CD4-positive, alpha-beta T cell (primary cell): ENCODE measurements around the gene ALS2CL. TPM values are rescaled to one million over a fixed set of nuclear protein-coding genes. Genes with fewer than 3 reads are reported as not detected.

Source experiments
- ATAC-seq: fragments of 200-7000 bp; cut with Tn5 transposase; one replicate; pipeline ENCODE4 v1.10.0; 2022; ENCODE audit warnings: mild to moderate bottlenecking; ENCODE audit not compliant: poor library complexity
- CTCF ChIA-PET: fragments of 350-600 bp; sonication (Branson Sonifier 250); formaldehyde crosslinking; loops from one replicate; lab custom pipeline; 2021; ENCODE audit warnings: antibody characterized with exemption, inconsistent platforms; lab: Charles Lee
- POLR2A ChIA-PET: fragments of 350-600 bp; sonication (Branson Sonifier 250); formaldehyde crosslinking; loops from one replicate; lab custom pipeline; 2021; ENCODE audit warnings: antibody characterized with exemption, inconsistent platforms; lab: Charles Lee
- DNase-seq, 14 experiments: peaks; one replicate each; pipeline ENCODE4 v3.0.0-alpha.2; 2013 to 2020; ENCODE audit warnings: mixed read lengths in 2 of 14
- H3K27ac ChIP-seq, 2 donors: one replicate each; pipeline versions ENCODE4 v1.5.1 to v1.7.0; 2013; ENCODE audit warnings: low read length in 2 of 2, low read depth in 1 of 2, mild to moderate bottlenecking in 1 of 2
- H3K27me3 ChIP-seq, 2 experiments: 1 replicate in 1 of 2; 2 replicates in 1 of 2; pipeline versions ENCODE4 v1.6.1 to v1.7.0; 2013; ENCODE audit warnings: low read length in 2 of 2, control low read depth in 1 of 2, mild to moderate bottlenecking in 1 of 2, moderate library complexity in 1 of 2; ENCODE audit not compliant: insufficient read depth in 2 of 2, control insufficient read depth in 1 of 2
- H3K36me3 ChIP-seq: one replicate; pipeline ENCODE4 v1.6.1; 2013; ENCODE audit warnings: low read length, control low read depth; ENCODE audit not compliant: insufficient read depth
- H3K4me1 ChIP-seq: one replicate; pipeline ENCODE4 v1.6.1; 2013; ENCODE audit warnings: low read length, control low read depth; ENCODE audit not compliant: insufficient read depth
- H3K4me3 ChIP-seq: one replicate; pipeline ENCODE4 v1.5.1; 2013; ENCODE audit warnings: mild to moderate bottlenecking, low read length, moderate library complexity
- H3K9me3 ChIP-seq, 2 experiments: 1 replicate in 1 of 2; 2 replicates in 1 of 2; pipeline versions ENCODE4 v1.6.1 to v1.7.0; 2013; ENCODE audit warnings: low read length in 2 of 2, mild to moderate bottlenecking in 2 of 2, control low read depth in 1 of 2, moderate library complexity in 1 of 2; ENCODE audit not compliant: control insufficient read depth in 1 of 2, insufficient read depth in 1 of 2
- H3K27ac Mint-ChIP-seq: one replicate; pipeline ENCODE4 v1.8.0; 2020; ENCODE audit warnings: mixed read lengths
- H3K27me3 Mint-ChIP-seq: one replicate; pipeline ENCODE4 v1.8.0; 2021; ENCODE audit warnings: mixed read lengths
- H3K36me3 Mint-ChIP-seq: one replicate; pipeline ENCODE4 v1.8.0; 2021; ENCODE audit warnings: low read depth, mixed read lengths
- H3K4me1 Mint-ChIP-seq: one replicate; pipeline ENCODE4 v1.8.0; 2021; ENCODE audit warnings: low read depth, mixed read lengths
- H3K4me3 Mint-ChIP-seq: one replicate; pipeline ENCODE4 v1.8.0; 2020; ENCODE audit warnings: mild to moderate bottlenecking, mixed read lengths
- H3K9me3 Mint-ChIP-seq: one replicate; pipeline ENCODE4 v1.8.0; 2020; ENCODE audit warnings: mixed read lengths
- intact Hi-C, 2 experiments: fragments of 100-400 bp; cut with DNase I in 1 of 2; cut with micrococcal nuclease in 1 of 2; formaldehyde crosslinking; loops; one replicate each; pipeline versions ENCODE4 v1.15.1 to v1.9.0; 2023 to 2025; cut with DNase I, micrococcal nuclease
- total RNA-seq, 174 experiments: library from RNA in 2 of 174; stranded (reverse) in 2 of 174; gene quantifications; one replicate each; pipeline ENCODE4 v1.2.3 and lab custom pipeline; 2021 to 2026
- TF ChIP-seq, protein P1 (sequence below): fragments of 200-600 bp; IDR thresholded peaks from one replicate; pipeline ENCODE4 v1.8.0; 2022; ENCODE audit warnings: antibody characterized with exemption, mild to moderate bottlenecking

Gene ALS2CL
- total RNA-seq, 2 experiments from 2014 or later: 45.8 to 47.6 TPM

DNA sequence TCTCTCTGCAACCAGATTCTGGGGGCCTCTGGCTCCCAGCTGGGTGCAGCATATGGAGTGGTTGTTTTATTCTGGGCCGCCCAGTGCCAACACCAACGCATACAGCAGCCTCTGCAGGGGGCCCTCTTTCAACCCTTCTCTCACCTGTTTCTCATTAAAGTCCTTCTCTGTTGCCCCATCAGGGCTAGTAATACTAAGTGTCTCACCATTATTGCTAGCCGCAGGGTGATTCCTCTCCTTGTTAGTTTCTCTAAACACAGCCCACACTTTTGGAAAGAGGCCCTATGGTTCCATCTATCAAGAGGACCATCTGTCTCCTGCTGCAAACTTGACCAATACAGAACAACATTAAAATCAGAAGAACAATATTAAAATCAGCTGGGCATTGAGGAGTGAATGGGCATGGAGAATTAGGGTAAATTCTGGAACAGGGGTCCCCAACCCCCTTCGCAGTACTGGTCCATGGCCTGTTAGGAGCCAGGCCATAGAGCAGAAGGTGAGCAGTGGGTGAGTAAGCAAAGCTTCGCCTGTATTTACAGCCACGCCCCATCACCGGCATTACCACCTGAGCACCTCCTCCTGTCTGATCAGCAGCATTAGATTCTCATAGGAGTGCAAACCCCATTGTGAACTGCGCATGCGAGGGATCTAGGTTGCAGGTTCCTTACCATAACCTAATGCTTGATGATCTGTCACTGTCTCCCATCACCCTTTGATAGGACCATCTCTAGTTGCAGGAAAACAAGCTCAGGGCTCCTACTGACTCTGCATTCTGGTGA, 36.5 kb downstream of the ALS2CL start:
- H3K4me1 Mint-ChIP-seq: no peaks in the 10 kb centered on the region
- ATAC-seq: no peak
- intact Hi-C loops: no loop called here
- CTCF ChIA-PET: no interaction called here
- TF ChIP-seq, protein P1, sequence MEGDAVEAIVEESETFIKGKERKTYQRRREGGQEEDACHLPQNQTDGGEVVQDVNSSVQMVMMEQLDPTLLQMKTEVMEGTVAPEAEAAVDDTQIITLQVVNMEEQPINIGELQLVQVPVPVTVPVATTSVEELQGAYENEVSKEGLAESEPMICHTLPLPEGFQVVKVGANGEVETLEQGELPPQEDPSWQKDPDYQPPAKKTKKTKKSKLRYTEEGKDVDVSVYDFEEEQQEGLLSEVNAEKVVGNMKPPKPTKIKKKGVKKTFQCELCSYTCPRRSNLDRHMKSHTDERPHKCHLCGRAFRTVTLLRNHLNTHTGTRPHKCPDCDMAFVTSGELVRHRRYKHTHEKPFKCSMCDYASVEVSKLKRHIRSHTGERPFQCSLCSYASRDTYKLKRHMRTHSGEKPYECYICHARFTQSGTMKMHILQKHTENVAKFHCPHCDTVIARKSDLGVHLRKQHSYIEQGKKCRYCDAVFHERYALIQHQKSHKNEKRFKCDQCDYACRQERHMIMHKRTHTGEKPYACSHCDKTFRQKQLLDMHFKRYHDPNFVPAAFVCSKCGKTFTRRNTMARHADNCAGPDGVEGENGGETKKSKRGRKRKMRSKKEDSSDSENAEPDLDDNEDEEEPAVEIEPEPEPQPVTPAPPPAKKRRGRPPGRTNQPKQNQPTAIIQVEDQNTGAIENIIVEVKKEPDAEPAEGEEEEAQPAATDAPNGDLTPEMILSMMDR: no peak
- H3K36me3 ChIP-seq: no peaks in the 10 kb centered on the region
- no peak overlapping the region for H3K27ac Mint-ChIP-seq
- H3K36me3 Mint-ChIP-seq: no peaks in the 10 kb centered on the region
- no peak overlapping the region for H3K27ac ChIP-seq
- no peak overlapping the region for H3K4me3 Mint-ChIP-seq
- POLR2A ChIA-PET: interaction anchor here (0.6 kb wide), 1 partner anchor 517 kb away, joined by 4 read pairs; no protein-coding TSS in a partner anchor
- no peak overlapping the region for H3K4me3 ChIP-seq
- DNase-seq: no peak
- H3K27me3 Mint-ChIP-seq: peaks cover 10% of the 10 kb centered on the region
- peaks cover 4% of the 10 kb centered on the region for H3K9me3 Mint-ChIP-seq
- no peaks in the 10 kb centered on the region for H3K4me1 ChIP-seq
- no peaks in the 10 kb centered on the region for H3K27me3 ChIP-seq
- H3K9me3 ChIP-seq: peaks cover 0 to 3% of the 10 kb centered on the region in 2 experiments

DNA sequence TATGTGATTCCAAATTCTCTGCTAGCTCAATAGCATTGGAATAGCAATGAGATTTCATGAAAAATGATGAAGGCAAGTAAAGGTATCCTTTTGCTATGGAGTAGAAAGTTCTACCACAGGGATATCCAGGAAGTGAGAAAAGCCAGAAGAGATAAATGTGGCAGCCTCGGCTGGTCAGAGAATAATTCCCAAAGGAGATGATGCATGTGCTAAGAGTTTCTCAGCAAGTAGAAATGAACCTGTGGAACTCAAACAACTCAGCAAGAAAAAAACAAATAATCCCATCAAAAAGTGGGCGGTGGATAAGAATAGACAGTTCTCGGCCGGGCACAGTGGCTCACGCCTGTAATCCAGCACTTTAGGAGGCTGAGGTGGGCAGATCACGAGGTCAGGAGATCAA, 38.2 kb downstream of the ALS2CL start:
- Histone ChIP-seq H3K9me3 (peaks cover 0 to 7% of the 10 kb centered on the region in 2 experiments), H3K4me3 (no peak overlapping the region), H3K27ac (no peak overlapping the region), H3K4me1 (no peaks in the 10 kb centered on the region), H3K36me3 (no peaks in the 10 kb centered on the region), H3K27me3 (no peaks in the 10 kb centered on the region)
- Mint-ChIP-seq H3K4me3 (no peak overlapping the region), H3K36me3 (no peaks in the 10 kb centered on the region), H3K4me1 (no peaks in the 10 kb centered on the region), H3K27me3 (peaks cover 16% of the 10 kb centered on the region), H3K9me3 (peaks cover 10% of the 10 kb centered on the region), H3K27ac (no peak overlapping the region)
- ChIA-PET CTCF (interaction anchor here (0.8 kb wide), 1 partner anchor 25 kb away, joined by 3 read pairs; no protein-coding TSS in a partner anchor), POLR2A (no interaction called here)
- DNase-seq (no peak), ATAC-seq (no peak)
- intact Hi-C loops: no loop called here
- TF ChIP-seq, protein P1: no peak

DNA sequence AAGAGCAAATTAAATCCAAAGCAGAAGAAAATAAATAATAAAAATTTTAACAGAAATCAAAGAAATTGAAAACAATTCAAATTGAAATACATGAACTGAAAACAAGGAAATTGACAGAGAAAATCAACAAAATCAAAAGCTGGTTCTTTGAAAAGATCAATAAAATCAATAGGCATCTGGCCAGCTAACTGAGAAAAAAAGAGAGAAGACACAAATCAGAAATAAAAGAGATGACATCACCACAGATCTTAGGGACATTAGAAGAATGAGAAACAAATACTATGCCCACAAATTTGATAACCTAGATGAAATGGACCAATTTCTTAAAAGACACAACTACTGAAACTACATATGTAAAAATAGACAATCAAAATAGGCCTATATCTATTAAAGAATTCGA, 42.4 kb downstream of the ALS2CL start:
- H3K4me1 ChIP-seq: no peaks in the 10 kb centered on the region
- POLR2A ChIA-PET: no interaction called here
- Mint-ChIP-seq H3K27ac (no peak overlapping the region), H3K9me3 (peaks cover 10% of the 10 kb centered on the region), H3K4me1 (no peaks in the 10 kb centered on the region), H3K27me3 (peaks cover 19% of the 10 kb centered on the region), H3K4me3 (no peak overlapping the region), H3K36me3 (no peaks in the 10 kb centered on the region)
- peaks cover 0 to 7% of the 10 kb centered on the region in 2 experiments for H3K9me3 ChIP-seq
- H3K27ac ChIP-seq: no peak overlapping the region
- H3K36me3 ChIP-seq: no peaks in the 10 kb centered on the region
- ATAC-seq (no peak), DNase-seq (no peak)
- intact Hi-C loops: no loop called here
- H3K27me3 ChIP-seq: peaks cover 2 to 4% of the 10 kb centered on the region in 2 experiments
- H3K4me3 ChIP-seq: no peak overlapping the region
- CTCF ChIA-PET: interaction anchor here (1.0 kb wide), 1 partner anchor 57 kb away, joined by 3 read pairs; no protein-coding TSS in a partner anchor
- TF ChIP-seq, protein P1: no peak
